ENCODE data around the gene TSACC.
A peak's percentile ranks its signal among the peaks of the same experiment; 100 is the strongest.

TSACC gene

GRCh38 chr1:156376958-156377919 lies 38.9 kb downstream of the TSACC start:
- DNase-seq: no peak

- DNase-seq: no peak
Observed at GRCh38 chr1:156378557-156378956, 40.2 kb downstream of the TSACC start.

- DNase-seq: no peak
Observed at GRCh38 chr1:156379420-156380165, 41.3 kb downstream of the TSACC start.

GRCh38 chr1:156382561-156382960 lies 44.2 kb downstream of the TSACC start:
- DNase-seq: peak; percentile 74

GRCh38 chr1:156383023-156383422 lies 44.7 kb downstream of the TSACC start:
- DNase-seq: peak; percentile 92

- no peak for DNase-seq
Observed at GRCh38 chr1:156384007-156384406, 45.7 kb downstream of the TSACC start.

GRCh38 chr1:156384658-156385057 lies 46.3 kb downstream of the TSACC start:
- no peak for DNase-seq

GRCh38 chr1:156385534-156386031 lies 47.3 kb downstream of the TSACC start:
- DNase-seq: peak; percentile 92

GRCh38 chr1:156386134-156386901 lies 48.0 kb downstream of the TSACC start:
- DNase-seq: peak; percentile 51

- DNase-seq: peak; percentile 30
Observed at GRCh38 chr1:156386949-156387869, 48.9 kb downstream of the TSACC start.

- peak; percentile 77 for DNase-seq
Observed at GRCh38 chr1:156387870-156388173, 49.5 kb downstream of the TSACC start.

GRCh38 chr1:156388174-156389137 lies 50.1 kb downstream of the TSACC start:
- peak; percentile 89 for DNase-seq

GRCh38 chr1:156389311-156389710 lies 51.0 kb downstream of the TSACC start:
- peak; percentile 30 for DNase-seq

- DNase-seq: no peak
Observed at GRCh38 chr1:156390469-156391365, 52.4 kb downstream of the TSACC start.

GRCh38 chr1:156391366-156391677 lies 53.0 kb downstream of the TSACC start:
- no peak for DNase-seq

- DNase-seq: no peak
Observed at GRCh38 chr1:156391701-156392100, 53.4 kb downstream of the TSACC start.

GRCh38 chr1:156392452-156392853 lies 54.1 kb downstream of the TSACC start:
- no peak for DNase-seq

GRCh38 chr1:156393095-156393494 lies 54.8 kb downstream of the TSACC start:
- DNase-seq: no peak

GRCh38 chr1:156394082-156394481 lies 55.8 kb downstream of the TSACC start:
- peak; percentile 48 for DNase-seq

All from DMS53 (cell line).